HCT116 (cell line): ENCODE results near the gene LRRC7. TPM values are rescaled to one million over a fixed set of nuclear protein-coding genes. Genes with fewer than 3 reads are reported as not detected.

Experiments
- ATAC-seq: fragments of 200-7000 bp; cut with Tn5 transposase; 2 replicates; pipeline ENCODE4 v1.9.1; 2020; ENCODE audit warnings: mild to moderate bottlenecking, moderate library complexity
- BruUV-seq: library from RNA; stranded (reverse); fragments of 400-500 nt; replicated peaks from 2 replicates; lab custom pipeline; 2021; lab: Mats Ljungman, UMichigan
- CTCF ChIA-PET: fragments of 300-600 bp; sonication (Branson Sonifier 250); formaldehyde crosslinking; loops from one replicate; lab custom pipeline; 2021; ENCODE audit warnings: antibody characterized with exemption; lab: Charles Lee
- POLR2A ChIA-PET: fragments of 300-600, 350-600 bp; sonication (Branson Sonifier 250); formaldehyde crosslinking; loops from one replicate; lab custom pipeline; 2021; ENCODE audit warnings: antibody characterized with exemption; lab: Charles Lee
- RAD21 ChIA-PET, 2 experiments: fragments of 300-600 bp; sonication (Branson Sonifier 250); formaldehyde crosslinking; loops; one replicate each; lab custom pipeline; 2023; ENCODE audit warnings: low total read pairs in 2 of 2; ENCODE audit not compliant: uncharacterized antibody in 2 of 2, unreplicated experiment in 2 of 2, low non-redundant PET in 1 of 2; lab: Charles Lee
- DNase-seq: peaks from one replicate; pipeline ENCODE4 v3.0.0-alpha.2; 2010; ENCODE audit warnings: low read depth, low spot score
- H2AFZ ChIP-seq: fragments of 200-600 bp; shearing (Covaris generic), sonication (generic); 2 replicates; pipeline ENCODE4 v1.6.1; 2017; ENCODE audit warnings: low read depth, mixed run types, mixed read lengths, antibody characterized with exemption, low read length; ENCODE audit not compliant: poor library complexity, severe bottlenecking
- H3K27ac ChIP-seq: 2 replicates; pipeline ENCODE4 v1.5.1; 2012; ENCODE audit warnings: low read depth, low read length
- H3K27me3 ChIP-seq: fragments of 200-600 bp; sonication (generic); 2 replicates; pipeline ENCODE4 v1.6.1; 2016; ENCODE audit warnings: mixed run types, low read length, mixed read lengths; ENCODE audit not compliant: insufficient read depth
- H3K36me3 ChIP-seq, 2 experiments: fragments of 200-500 bp in 1 of 2; fragments of 200-600 bp in 1 of 2; sonication (Bioruptor generic) in 1 of 2; sonication (generic) in 1 of 2; 2 replicates each; pipeline versions ENCODE4 v1.5.1 to v1.6.1; 2014 to 2016; ENCODE audit warnings: low read length in 2 of 2, inconsistent platforms in 1 of 2, mixed read lengths in 1 of 2, mixed run types in 1 of 2; ENCODE audit not compliant: insufficient read depth in 2 of 2, control insufficient read depth in 1 of 2
- H3K4me1 ChIP-seq, 2 experiments: fragments of 200-600 bp in 1 of 2; sonication (generic) in 1 of 2; 2 replicates each; pipeline versions ENCODE4 v1.5.1 to v1.6.1; 2012 to 2017; ENCODE audit warnings: low read length in 2 of 2, inconsistent platforms in 1 of 2, mild to moderate bottlenecking in 1 of 2, mixed read lengths in 1 of 2, mixed run types in 1 of 2, moderate library complexity in 1 of 2; ENCODE audit not compliant: insufficient read depth in 2 of 2, control insufficient read depth in 1 of 2
- H3K4me2 ChIP-seq: fragments of 200-600 bp; sonication (generic); 2 replicates; pipeline ENCODE4 v1.6.1; 2017; ENCODE audit warnings: mixed run types, low read length, mixed read lengths
- H3K4me3 ChIP-seq, 2 experiments: fragments of 200-600 bp in 1 of 2; sonication (generic) in 1 of 2; replicated peaks in 1 of 2; 2 replicates each; pipeline ENCODE4 v1.5.1; 2011 to 2016; ENCODE audit warnings: low read length in 2 of 2, control low read depth in 1 of 2, low read depth in 1 of 2, mild to moderate bottlenecking in 1 of 2, mixed read lengths in 1 of 2, mixed run types in 1 of 2
- H3K79me2 ChIP-seq: fragments of 200-600 bp; sonication (generic); 2 replicates; pipeline ENCODE4 v1.6.1; 2017; ENCODE audit warnings: mild to moderate bottlenecking, mixed run types, low read length, moderate library complexity, mixed read lengths; ENCODE audit not compliant: insufficient read depth
- H3K9ac ChIP-seq: fragments of 200-600 bp; sonication (generic); 2 replicates; pipeline ENCODE4 v1.6.1; 2016; ENCODE audit warnings: low read length, mixed read lengths
- H3K9me2 ChIP-seq: fragments of 200-600 bp; sonication (generic), shearing (Covaris generic); 2 replicates; pipeline ENCODE4 v1.6.1; 2017; ENCODE audit warnings: mixed run types, mild to moderate bottlenecking, moderate library complexity; ENCODE audit not compliant: insufficient read depth
- H3K9me3 ChIP-seq, 2 experiments: fragments of 200-500 bp in 1 of 2; fragments of 200-600 bp in 1 of 2; sonication (Bioruptor generic) in 1 of 2; sonication (generic) in 1 of 2; 2 replicates each; pipeline ENCODE4 v1.6.1; 2014 to 2017; ENCODE audit warnings: low read length in 2 of 2, mixed read lengths in 2 of 2, inconsistent platforms in 1 of 2, low read depth in 1 of 2, mild to moderate bottlenecking in 1 of 2, mixed run types in 1 of 2, moderate library complexity in 1 of 2; ENCODE audit not compliant: control insufficient read depth in 1 of 2, insufficient read depth in 1 of 2
- H4K20me1 ChIP-seq: fragments of 200-600 bp; sonication (generic), shearing (Covaris generic); 2 replicates; pipeline ENCODE4 v1.6.1; 2017; ENCODE audit warnings: mixed run types, mild to moderate bottlenecking, moderate library complexity; ENCODE audit not compliant: insufficient read depth
- CBX3 ChIP-seq: IDR thresholded peaks from 2 replicates; pipeline ENCODE4 v1.6.1; 2012; ENCODE audit warnings: low read depth
- CEBPB ChIP-seq: IDR thresholded peaks from 2 replicates; pipeline ENCODE4 v1.6.1; 2012; ENCODE audit warnings: low read depth
- EGR1 ChIP-seq: IDR thresholded peaks from 2 replicates; pipeline ENCODE4 v1.6.1; 2012; ENCODE audit warnings: low read depth
- ELF1 ChIP-seq: IDR thresholded peaks from 2 replicates; pipeline ENCODE4 v1.6.1; 2012; ENCODE audit warnings: low read depth, borderline replicate concordance
- EZH2 ChIP-seq: fragments of 200-600 bp; sonication (generic); IDR thresholded peaks from 2 replicates; pipeline ENCODE4 v1.6.1; 2017; ENCODE audit warnings: antibody characterized with exemption, mixed run types
- EZH2phosphoT487 ChIP-seq: fragments of 200-600 bp; IDR thresholded peaks from 2 replicates; pipeline ENCODE4 v1.6.1; 2018; ENCODE audit warnings: antibody characterized with exemption, borderline replicate concordance
- JUND ChIP-seq: IDR thresholded peaks from 2 replicates; pipeline ENCODE4 v1.6.1; 2012
- POLR2A ChIP-seq: IDR thresholded peaks from 2 replicates; pipeline ENCODE4 v1.7.0; 2011; ENCODE audit warnings: borderline replicate concordance; ENCODE audit not compliant: insufficient read depth, insufficient read length; ENCODE audit errors: extremely low read depth
- POLR2AphosphoS5 ChIP-seq: IDR thresholded peaks from 2 replicates; pipeline ENCODE4 v1.6.1; 2011; ENCODE audit warnings: mild to moderate bottlenecking, low read depth, low read length, moderate library complexity
- RAD21 ChIP-seq: IDR thresholded peaks from 2 replicates; pipeline ENCODE4 v1.6.1; 2012; ENCODE audit warnings: low read depth, mild to moderate bottlenecking
- SIN3A ChIP-seq: IDR thresholded peaks from 2 replicates; pipeline ENCODE4 v1.6.1; 2012; ENCODE audit warnings: low read depth
- SRF ChIP-seq: IDR thresholded peaks from 2 replicates; pipeline ENCODE4 v1.6.1; 2012; ENCODE audit warnings: low read depth
- ZNF274 ChIP-seq: fragments of 200-500 bp; sonication (Bioruptor generic); IDR thresholded peaks from 2 replicates; pipeline ENCODE4 v1.6.1; 2014; ENCODE audit warnings: mild to moderate bottlenecking, low read depth, low read length, inconsistent platforms
- intact Hi-C: fragments of 100-400 bp; cut with micrococcal nuclease; formaldehyde crosslinking; loops from 2 replicates; pipeline ENCODE4 v1.10.0; 2022
- total RNA-seq: library from RNA; stranded (reverse); gene quantifications from one replicate; pipeline ENCODE4 v1.2.1, GENCODE V29; 2021; ENCODE audit not compliant: unreplicated experiment
- TF ChIP-seq, protein P1 (sequence below), 3 experiments: fragments of 200-600 bp in 1 of 3; sonication (generic) in 1 of 3; IDR thresholded peaks in 2 of 3; conservative IDR thresholded peaks in 1 of 3; 2 replicates each; pipeline ENCODE4 v1.5.1; 2012 to 2017; ENCODE audit warnings: low read depth in 2 of 3, low read length in 2 of 3, antibody characterized with exemption in 1 of 3, borderline replicate concordance in 1 of 3, control low read depth in 1 of 3, mild to moderate bottlenecking in 1 of 3, mixed read lengths in 1 of 3, mixed run types in 1 of 3, moderate library complexity in 1 of 3; ENCODE audit not compliant: insufficient read depth in 1 of 3
- TF ChIP-seq, protein P2 (sequence below): IDR thresholded peaks from 2 replicates; pipeline ENCODE4 v1.6.1; 2011; ENCODE audit warnings: mild to moderate bottlenecking, low read length, moderate library complexity; ENCODE audit not compliant: insufficient replicate concordance; ENCODE audit errors: extremely low read depth
- TF ChIP-seq, protein P3 (sequence below): IDR thresholded peaks from 2 replicates; pipeline ENCODE4 v1.6.1; 2012; ENCODE audit warnings: low read depth
- TF ChIP-seq, protein P4 (sequence below): IDR thresholded peaks from 2 replicates; pipeline ENCODE4 v1.6.1; 2012

LRRC7 gene
- total RNA-seq, 1 experiment from 2014 or later: not detected

DNA sequence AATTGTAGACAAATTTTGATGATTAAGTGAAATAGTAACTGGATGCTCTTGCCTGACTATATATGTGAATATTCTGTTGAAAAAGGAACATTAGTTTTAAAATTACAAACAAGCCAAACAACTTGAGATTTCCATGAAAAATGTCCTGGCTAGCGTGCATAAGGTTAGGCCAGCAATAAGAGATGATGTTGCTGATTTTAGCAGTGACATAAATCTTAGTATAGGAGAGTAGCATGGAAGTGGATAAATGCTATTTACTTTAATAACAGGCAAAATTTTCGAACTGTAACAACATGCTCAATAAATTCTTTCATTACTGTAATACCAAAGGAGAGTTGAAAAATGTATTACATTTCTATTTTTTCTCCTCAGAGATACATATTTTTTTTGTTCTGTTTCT, 266.6 kb downstream of the LRRC7 start:
- H3K27me3 ChIP-seq: no peaks in the 10 kb centered on the region
- intact Hi-C loops: no loop called here
- no peak overlapping the region for H3K27ac ChIP-seq
- no peaks in the 10 kb centered on the region for H3K36me3 ChIP-seq
- no peaks in the 10 kb centered on the region for H3K79me2 ChIP-seq
- no peaks in the 10 kb centered on the region; the same call in 1 of the 2 replicates for H4K20me1 ChIP-seq
- no peak overlapping the region for H3K4me2 ChIP-seq
- ChIA-PET RAD21 (no interaction called here), CTCF (no interaction called here), POLR2A (no interaction called here)
- no peak overlapping the region for H3K4me3 ChIP-seq
- DNase-seq (no peak), ATAC-seq (no peak)
- H3K4me1 ChIP-seq: no peaks in the 10 kb centered on the region
- no peak for TF ChIP-seq EZH2
- no peak for TF ChIP-seq EZH2phosphoT487
- no peak for TF ChIP-seq RAD21
- no peak for TF ChIP-seq ZNF274
- TF ChIP-seq POLR2AphosphoS5: no peak
- no peak for TF ChIP-seq CBX3
- TF ChIP-seq, protein P1, sequence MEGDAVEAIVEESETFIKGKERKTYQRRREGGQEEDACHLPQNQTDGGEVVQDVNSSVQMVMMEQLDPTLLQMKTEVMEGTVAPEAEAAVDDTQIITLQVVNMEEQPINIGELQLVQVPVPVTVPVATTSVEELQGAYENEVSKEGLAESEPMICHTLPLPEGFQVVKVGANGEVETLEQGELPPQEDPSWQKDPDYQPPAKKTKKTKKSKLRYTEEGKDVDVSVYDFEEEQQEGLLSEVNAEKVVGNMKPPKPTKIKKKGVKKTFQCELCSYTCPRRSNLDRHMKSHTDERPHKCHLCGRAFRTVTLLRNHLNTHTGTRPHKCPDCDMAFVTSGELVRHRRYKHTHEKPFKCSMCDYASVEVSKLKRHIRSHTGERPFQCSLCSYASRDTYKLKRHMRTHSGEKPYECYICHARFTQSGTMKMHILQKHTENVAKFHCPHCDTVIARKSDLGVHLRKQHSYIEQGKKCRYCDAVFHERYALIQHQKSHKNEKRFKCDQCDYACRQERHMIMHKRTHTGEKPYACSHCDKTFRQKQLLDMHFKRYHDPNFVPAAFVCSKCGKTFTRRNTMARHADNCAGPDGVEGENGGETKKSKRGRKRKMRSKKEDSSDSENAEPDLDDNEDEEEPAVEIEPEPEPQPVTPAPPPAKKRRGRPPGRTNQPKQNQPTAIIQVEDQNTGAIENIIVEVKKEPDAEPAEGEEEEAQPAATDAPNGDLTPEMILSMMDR (IDR thresholded peaks at IDR 0.05 in 2 of 3, conservative IDR thresholded peaks at IDR 0.05 in 1 of 3; ENCODE audit: borderline replicate concordance in 1 of 3, insufficient read depth in 1 of 3, low read depth in 2 of 3, low read length in 2 of 3): no peak
- TF ChIP-seq, protein P2, sequence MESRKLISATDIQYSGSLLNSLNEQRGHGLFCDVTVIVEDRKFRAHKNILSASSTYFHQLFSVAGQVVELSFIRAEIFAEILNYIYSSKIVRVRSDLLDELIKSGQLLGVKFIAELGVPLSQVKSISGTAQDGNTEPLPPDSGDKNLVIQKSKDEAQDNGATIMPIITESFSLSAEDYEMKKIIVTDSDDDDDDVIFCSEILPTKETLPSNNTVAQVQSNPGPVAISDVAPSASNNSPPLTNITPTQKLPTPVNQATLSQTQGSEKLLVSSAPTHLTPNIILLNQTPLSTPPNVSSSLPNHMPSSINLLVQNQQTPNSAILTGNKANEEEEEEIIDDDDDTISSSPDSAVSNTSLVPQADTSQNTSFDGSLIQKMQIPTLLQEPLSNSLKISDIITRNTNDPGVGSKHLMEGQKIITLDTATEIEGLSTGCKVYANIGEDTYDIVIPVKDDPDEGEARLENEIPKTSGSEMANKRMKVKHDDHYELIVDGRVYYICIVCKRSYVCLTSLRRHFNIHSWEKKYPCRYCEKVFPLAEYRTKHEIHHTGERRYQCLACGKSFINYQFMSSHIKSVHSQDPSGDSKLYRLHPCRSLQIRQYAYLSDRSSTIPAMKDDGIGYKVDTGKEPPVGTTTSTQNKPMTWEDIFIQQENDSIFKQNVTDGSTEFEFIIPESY: no peak
- TF ChIP-seq SRF: no peak
- TF ChIP-seq SIN3A: no peak
- no peak for TF ChIP-seq POLR2A
- TF ChIP-seq, protein P3, sequence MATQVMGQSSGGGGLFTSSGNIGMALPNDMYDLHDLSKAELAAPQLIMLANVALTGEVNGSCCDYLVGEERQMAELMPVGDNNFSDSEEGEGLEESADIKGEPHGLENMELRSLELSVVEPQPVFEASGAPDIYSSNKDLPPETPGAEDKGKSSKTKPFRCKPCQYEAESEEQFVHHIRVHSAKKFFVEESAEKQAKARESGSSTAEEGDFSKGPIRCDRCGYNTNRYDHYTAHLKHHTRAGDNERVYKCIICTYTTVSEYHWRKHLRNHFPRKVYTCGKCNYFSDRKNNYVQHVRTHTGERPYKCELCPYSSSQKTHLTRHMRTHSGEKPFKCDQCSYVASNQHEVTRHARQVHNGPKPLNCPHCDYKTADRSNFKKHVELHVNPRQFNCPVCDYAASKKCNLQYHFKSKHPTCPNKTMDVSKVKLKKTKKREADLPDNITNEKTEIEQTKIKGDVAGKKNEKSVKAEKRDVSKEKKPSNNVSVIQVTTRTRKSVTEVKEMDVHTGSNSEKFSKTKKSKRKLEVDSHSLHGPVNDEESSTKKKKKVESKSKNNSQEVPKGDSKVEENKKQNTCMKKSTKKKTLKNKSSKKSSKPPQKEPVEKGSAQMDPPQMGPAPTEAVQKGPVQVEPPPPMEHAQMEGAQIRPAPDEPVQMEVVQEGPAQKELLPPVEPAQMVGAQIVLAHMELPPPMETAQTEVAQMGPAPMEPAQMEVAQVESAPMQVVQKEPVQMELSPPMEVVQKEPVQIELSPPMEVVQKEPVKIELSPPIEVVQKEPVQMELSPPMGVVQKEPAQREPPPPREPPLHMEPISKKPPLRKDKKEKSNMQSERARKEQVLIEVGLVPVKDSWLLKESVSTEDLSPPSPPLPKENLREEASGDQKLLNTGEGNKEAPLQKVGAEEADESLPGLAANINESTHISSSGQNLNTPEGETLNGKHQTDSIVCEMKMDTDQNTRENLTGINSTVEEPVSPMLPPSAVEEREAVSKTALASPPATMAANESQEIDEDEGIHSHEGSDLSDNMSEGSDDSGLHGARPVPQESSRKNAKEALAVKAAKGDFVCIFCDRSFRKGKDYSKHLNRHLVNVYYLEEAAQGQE: no peak
- TF ChIP-seq JUND: no peak
- no peak for TF ChIP-seq EGR1
- TF ChIP-seq ELF1: no peak
- TF ChIP-seq, protein P4, sequence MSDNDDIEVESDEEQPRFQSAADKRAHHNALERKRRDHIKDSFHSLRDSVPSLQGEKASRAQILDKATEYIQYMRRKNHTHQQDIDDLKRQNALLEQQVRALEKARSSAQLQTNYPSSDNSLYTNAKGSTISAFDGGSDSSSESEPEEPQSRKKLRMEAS: no peak
- no peak for TF ChIP-seq CEBPB
- no TSS peak for BruUV-seq
- H3K9me3 ChIP-seq: no peaks in the 10 kb centered on the region
- no peak overlapping the region for H3K9ac ChIP-seq
- H2AFZ ChIP-seq: no peak overlapping the region
- H3K9me2 ChIP-seq: no peaks in the 10 kb centered on the region
